Measurements from ENCODE around the gene CD300LD. TPM values are rescaled to one million over a fixed set of nuclear protein-coding genes. Genes with fewer than 3 reads are reported as not detected.

CD300LD gene
- total RNA-seq, 1 donor: not detected

- DNase-seq (ENCODE audit: low read depth): no peak
- no peak for TF ChIP-seq CTCF (IDR thresholded peaks at IDR 0.05; ENCODE audit: insufficient read depth, low read length)
These were observed 36.6 kb downstream of the CD300LD start for GRCh38 chr17:74555427-74555940.

GRCh38 chr17:74554909-74555308, 37.2 kb downstream of the CD300LD start:
- TF ChIP-seq CTCF (IDR thresholded peaks at IDR 0.05; ENCODE audit: insufficient read depth, low read length): no peak
- H3K4me3 ChIP-seq (ENCODE audit: low read depth, low read length): no peak overlapping the region
- DNase-seq (ENCODE audit: low read depth): no peak

More at GRCh38 chr17:74555427-74555940, 36.6 kb downstream of the CD300LD start:
- no peak overlapping the region for H3K4me3 ChIP-seq (ENCODE audit: low read depth, low read length)

- H3K4me3 ChIP-seq (ENCODE audit: low read depth, low read length): no peak overlapping the region
- no peak for TF ChIP-seq CTCF (IDR thresholded peaks at IDR 0.05; ENCODE audit: insufficient read depth, low read length)
- no peak for DNase-seq (ENCODE audit: low read depth)
These were observed 40.0 kb downstream of the CD300LD start for GRCh38 chr17:74552037-74552436.

GRCh38 chr17:74550602-74551001, 41.5 kb downstream of the CD300LD start:
- TF ChIP-seq CTCF (IDR thresholded peaks at IDR 0.05; ENCODE audit: insufficient read depth, low read length): no peak
- H3K4me3 ChIP-seq (ENCODE audit: low read depth, low read length): no peak overlapping the region
- no peak for DNase-seq (ENCODE audit: low read depth)

GRCh38 chr17:74549343-74549742, 42.7 kb downstream of the CD300LD start:
- no peak for DNase-seq (ENCODE audit: low read depth)
- TF ChIP-seq CTCF (IDR thresholded peaks at IDR 0.05; ENCODE audit: insufficient read depth, low read length): no peak
- H3K4me3 ChIP-seq (ENCODE audit: low read depth, low read length): no peak overlapping the region

GRCh38 chr17:74547736-74548135, 44.3 kb downstream of the CD300LD start:
- no peak for TF ChIP-seq CTCF (IDR thresholded peaks at IDR 0.05; ENCODE audit: insufficient read depth, low read length)
- no peak overlapping the region for H3K4me3 ChIP-seq (ENCODE audit: low read depth, low read length)
- DNase-seq (ENCODE audit: low read depth): no peak

- DNase-seq (ENCODE audit: low read depth): no peak
- TF ChIP-seq CTCF (IDR thresholded peaks at IDR 0.05; ENCODE audit: insufficient read depth, low read length): no peak
- no peak overlapping the region for H3K4me3 ChIP-seq (ENCODE audit: low read depth, low read length)
These were observed 44.8 kb downstream of the CD300LD start for GRCh38 chr17:74547264-74547663.
